Sigmoid colon (tissue), 7 donors: Measurements from ENCODE around the gene MTF2. TPM values are rescaled to one million over a fixed set of nuclear protein-coding genes. Genes with fewer than 3 reads are reported as not detected.

Experiments
- DNase-seq: peaks from one replicate; pipeline ENCODE4 v3.0.0-alpha.2; 2019
- H3K27ac ChIP-seq, 4 donors: fragments of 200-600 bp; sonication (generic); one replicate each; pipeline ENCODE4 v1.5.1; 2016 to 2019; ENCODE audit warnings: mild to moderate bottlenecking in 1 of 4
- H3K27me3 ChIP-seq, 3 donors: fragments of 200-600 bp; sonication (generic); one replicate each; pipeline ENCODE4 v1.5.1; 2019; ENCODE audit warnings: mild to moderate bottlenecking in 1 of 3
- H3K36me3 ChIP-seq, 4 donors: fragments of 200-600 bp; sonication (generic); one replicate each; pipeline ENCODE4 v1.5.1; 2016 to 2019
- H3K4me1 ChIP-seq, 4 donors: fragments of 200-600 bp; sonication (generic); one replicate each; pipeline ENCODE4 v1.5.1; 2017 to 2019
- H3K4me3 ChIP-seq, 4 donors: fragments of 200-600 bp; sonication (generic); one replicate each; pipeline ENCODE4 v1.5.1; 2017 to 2019; ENCODE audit warnings: mild to moderate bottlenecking in 2 of 4, moderate library complexity in 1 of 4
- H3K9me3 ChIP-seq, 4 donors: fragments of 200-600 bp in 3 of 4; sonication (generic) in 3 of 4; one replicate each; pipeline versions ENCODE4 v1.5.1 to v1.6.1; 2013 to 2019
- EP300 ChIP-seq, 4 donors: sonication (generic); formaldehyde crosslinking; IDR thresholded peaks; one replicate each; pipeline ENCODE4 v1.6.1; 2017; ENCODE audit warnings: antibody characterized with exemption in 4 of 4
- POLR2A ChIP-seq, 2 donors: fragments of 450-650 bp; IDR thresholded peaks; one replicate each; pipeline ENCODE4 v1.6.1; 2016; ENCODE audit warnings: antibody characterized with exemption in 2 of 2, mild to moderate bottlenecking in 2 of 2, moderate library complexity in 2 of 2
- POLR2AphosphoS5 ChIP-seq, 4 donors: sonication (generic); formaldehyde crosslinking; IDR thresholded peaks; one replicate each; pipeline ENCODE4 v1.6.1; 2017; ENCODE audit warnings: antibody characterized with exemption in 4 of 4
- WGBS, 2 donors: extraction: QIAGEN DNeasy Blood & Tissue Kit; methylation state at CpG; one replicate each; pipeline ENCODE4 v1.1.7; 2013; 5-methylcytosine and 5-hydroxymethylcytosine counted together
- intact Hi-C: fragments of 100-400 bp; cut with DNase I; formaldehyde crosslinking; loops from one replicate; pipeline ENCODE4 v1.15.1; 2023
- polyA plus RNA-seq, 3 donors: library from polyadenylated mRNA; stranded (reverse); fragments of 200-250 nt; gene quantifications; one replicate each; pipeline ENCODE4 v1.2.3, GENCODE V29; 2013
- total RNA-seq, 4 donors: library from RNA; depleted of rRNA; stranded (reverse); fragments of >200 nt; gene quantifications; one replicate each; pipeline ENCODE4 v1.1.0, GENCODE V29; 2016
- TF ChIP-seq, protein P1 (sequence below), 4 experiments: fragments of 450-650 bp in 3 of 4; fragments of 200-600 bp in 1 of 4; IDR thresholded peaks; one replicate each; pipeline ENCODE4 v1.5.1; 2016 to 2019; ENCODE audit warnings: antibody characterized with exemption in 4 of 4, mild to moderate bottlenecking in 3 of 4, moderate library complexity in 2 of 4
- donor health status: healthy with polysubstance abuse.
- donor health status: Bipolar disorder and iron deficiency.
- donor health status: healthy.

MTF2 gene
- total and polyA plus RNA-seq, 7 donors, result 7.2 to 17.8 (median 12.3) TPM

DNA sequence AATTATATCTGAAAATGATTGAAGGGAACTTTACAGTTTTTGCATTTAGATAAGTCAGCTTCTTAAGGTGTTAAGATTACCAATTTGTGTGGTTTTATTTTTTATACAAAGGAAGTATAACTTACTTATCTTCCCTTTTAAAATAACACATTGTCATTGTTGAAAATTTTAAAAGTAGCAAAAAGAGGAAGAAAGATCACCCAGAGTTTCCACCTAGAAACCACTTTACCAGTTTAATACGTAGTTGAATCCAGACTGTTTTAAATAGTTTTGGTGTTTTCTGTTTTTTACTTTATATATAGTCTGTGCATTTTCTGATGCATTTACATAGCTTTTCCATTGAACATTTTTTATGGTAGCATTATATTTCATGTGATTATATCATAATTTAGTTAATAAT is 107.6 kb downstream of the MTF2 start:
- Histone ChIP-seq H3K27me3 (no peaks in the 10 kb centered on the region), H3K27ac (no peak overlapping the region), H3K36me3 (no peaks in the 10 kb centered on the region), H3K4me1 (no peaks in the 10 kb centered on the region), H3K4me3 (no peak overlapping the region), H3K9me3 (no peaks in the 10 kb centered on the region)
- DNase-seq, result no peak
- intact Hi-C loops, result no loop called here
- TF ChIP-seq, protein P1, sequence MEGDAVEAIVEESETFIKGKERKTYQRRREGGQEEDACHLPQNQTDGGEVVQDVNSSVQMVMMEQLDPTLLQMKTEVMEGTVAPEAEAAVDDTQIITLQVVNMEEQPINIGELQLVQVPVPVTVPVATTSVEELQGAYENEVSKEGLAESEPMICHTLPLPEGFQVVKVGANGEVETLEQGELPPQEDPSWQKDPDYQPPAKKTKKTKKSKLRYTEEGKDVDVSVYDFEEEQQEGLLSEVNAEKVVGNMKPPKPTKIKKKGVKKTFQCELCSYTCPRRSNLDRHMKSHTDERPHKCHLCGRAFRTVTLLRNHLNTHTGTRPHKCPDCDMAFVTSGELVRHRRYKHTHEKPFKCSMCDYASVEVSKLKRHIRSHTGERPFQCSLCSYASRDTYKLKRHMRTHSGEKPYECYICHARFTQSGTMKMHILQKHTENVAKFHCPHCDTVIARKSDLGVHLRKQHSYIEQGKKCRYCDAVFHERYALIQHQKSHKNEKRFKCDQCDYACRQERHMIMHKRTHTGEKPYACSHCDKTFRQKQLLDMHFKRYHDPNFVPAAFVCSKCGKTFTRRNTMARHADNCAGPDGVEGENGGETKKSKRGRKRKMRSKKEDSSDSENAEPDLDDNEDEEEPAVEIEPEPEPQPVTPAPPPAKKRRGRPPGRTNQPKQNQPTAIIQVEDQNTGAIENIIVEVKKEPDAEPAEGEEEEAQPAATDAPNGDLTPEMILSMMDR (IDR thresholded peaks at IDR 0.05), result no peak
- TF ChIP-seq POLR2A (IDR thresholded peaks at IDR 0.05), result no peak
- no peak for TF ChIP-seq EP300 (IDR thresholded peaks at IDR 0.05)
- no peak for TF ChIP-seq POLR2AphosphoS5 (IDR thresholded peaks at IDR 0.05)
- 59 to 88% methylated on average over 1 of the region's 1 CpG for WGBS, 2 donors

Other genes starting within 250 kb of the MTF2 start
- 1,000 to 10,000 TPM; 2,086 to 3,236 (median 2,650) TPM for gene RPL5, start 247.2 kb upstream of the MTF2 start, total RNA-seq
- 1,000 to 10,000 TPM; 1,392 to 2,407 (median 1,694) TPM for gene RPL5, start 247.2 kb upstream of the MTF2 start, polyA plus RNA-seq
- gene DIPK1A, start 117.8 kb upstream of the MTF2 start, total RNA-seq, result 10 to 100 TPM; 19.1 to 35.5 (median 26.7) TPM
- gene DIPK1A, start 117.8 kb upstream of the MTF2 start, polyA plus RNA-seq, result 1 to 10 TPM; 1.8 to 7.3 (median 2.5) TPM
- 10 to 100 TPM; 41.0 to 59.7 (median 47.0) TPM for gene TMED5, start 101.1 kb downstream of the MTF2 start, total RNA-seq
- 10 to 100 TPM in 2 of 3 donors, 1 to 10 TPM in 1; 9.0 to 24.2 (median 12.7) TPM for gene TMED5, start 101.1 kb downstream of the MTF2 start, polyA plus RNA-seq
- 1 to 10 TPM; 2.2 to 6.9 (median 3.6) TPM for gene CCDC18, start 101.4 kb downstream of the MTF2 start, total RNA-seq
- gene CCDC18, start 101.4 kb downstream of the MTF2 start, polyA plus RNA-seq, result 1 to 10 TPM in 1 of 3 donors, under 1 TPM in 2; 0.60 to 5.8 (median 0.92) TPM